Stimulated activated naive CD8-positive, alpha-beta T cell treated with anti-CD3 and anti-CD28 coated beads, Interleukin-15, Interleukin-2, amounts not matched to agents 100 ng/mL and 50 ng/mL, for 24 hours (primary cell): ENCODE data around the gene RRAGC.
"Not testable (repeated sequence)": the region's sequence is repeated elsewhere in the genome, so short reads cannot be mapped to it uniquely, and the experiment has no call there.

Source experiments
- H3K27ac Mint-ChIP-seq: one replicate; pipeline ENCODE4 v1.8.0; 2021; ENCODE audit warnings: mild to moderate bottlenecking, mixed read lengths
- H3K27me3 Mint-ChIP-seq: one replicate; pipeline ENCODE4 v1.8.0; 2021; ENCODE audit warnings: mixed read lengths
- H3K36me3 Mint-ChIP-seq: one replicate; pipeline ENCODE4 v1.8.0; 2021; ENCODE audit warnings: low read depth, mixed read lengths
- H3K4me1 Mint-ChIP-seq: one replicate; pipeline ENCODE4 v1.8.0; 2021; ENCODE audit warnings: low read depth, mixed read lengths
- H3K4me3 Mint-ChIP-seq: one replicate; pipeline ENCODE4 v1.8.0; 2021; ENCODE audit warnings: mild to moderate bottlenecking, mixed read lengths
- H3K9me3 Mint-ChIP-seq: one replicate; pipeline ENCODE4 v1.8.0; 2021; ENCODE audit warnings: mixed read lengths

RRAGC gene

GRCh38 chr1:38872401-38873026, 12.9 kb upstream of the RRAGC start:
- peak overlapping the region; percentile 81 for H3K27ac Mint-ChIP-seq

GRCh38 chr1:38870996-38871395, 11.4 kb upstream of the RRAGC start:
- H3K27ac Mint-ChIP-seq: peak overlapping the region; percentile 55
- H3K4me3 Mint-ChIP-seq: no peak overlapping the region
- H3K36me3 Mint-ChIP-seq: peaks cover 30% of the 10 kb centered on the region
- no peaks in the 10 kb centered on the region for H3K27me3 Mint-ChIP-seq
- peaks cover 31% of the 10 kb centered on the region for H3K4me1 Mint-ChIP-seq
- no peaks in the 10 kb centered on the region for H3K9me3 Mint-ChIP-seq

More at GRCh38 chr1:38872401-38873026, 12.9 kb upstream of the RRAGC start:
- peaks cover 28% of the 10 kb centered on the region for H3K4me1 Mint-ChIP-seq
- H3K36me3 Mint-ChIP-seq: peaks cover 21% of the 10 kb centered on the region
- H3K4me3 Mint-ChIP-seq: peak overlapping the region; percentile 93
- H3K27me3 Mint-ChIP-seq: no peaks in the 10 kb centered on the region
- no peaks in the 10 kb centered on the region for H3K9me3 Mint-ChIP-seq

- Mint-ChIP-seq H3K4me3 (no peak overlapping the region), H3K27ac (no peak overlapping the region), H3K27me3 (no peaks in the 10 kb centered on the region), H3K36me3 (peaks cover 51% of the 10 kb centered on the region), H3K9me3 (no peaks in the 10 kb centered on the region), H3K4me1 (peaks cover 28% of the 10 kb centered on the region)
Observed at GRCh38 chr1:38867208-38867607, 7.6 kb upstream of the RRAGC start.

- Mint-ChIP-seq H3K4me1 (peaks cover 21% of the 10 kb centered on the region), H3K27me3 (no peaks in the 10 kb centered on the region), H3K27ac (no peak overlapping the region), H3K4me3 (no peak overlapping the region), H3K9me3 (no peaks in the 10 kb centered on the region), H3K36me3 (peaks cover 49% of the 10 kb centered on the region)
Observed at GRCh38 chr1:38865112-38865715, 5.6 kb upstream of the RRAGC start.

- peaks cover 38% of the 10 kb centered on the region for H3K36me3 Mint-ChIP-seq
Observed at GRCh38 chr1:38860454-38860795, 853 bp upstream of the RRAGC start.

GRCh38 chr1:38858833-38859560, 575 bp downstream of the RRAGC start:
- H3K4me1 Mint-ChIP-seq: peaks cover 34% of the 10 kb centered on the region
- peaks cover 33% of the 10 kb centered on the region for H3K36me3 Mint-ChIP-seq
- H3K27ac Mint-ChIP-seq: peak overlapping the region; percentile 77
- peak overlapping the region; percentile 93 for H3K4me3 Mint-ChIP-seq
- H3K27me3 Mint-ChIP-seq: no peaks in the 10 kb centered on the region
- no peaks in the 10 kb centered on the region for H3K9me3 Mint-ChIP-seq

More at GRCh38 chr1:38860454-38860795, 853 bp upstream of the RRAGC start:
- Mint-ChIP-seq H3K27ac (peak overlapping the region; percentile 87), H3K4me1 (peaks cover 37% of the 10 kb centered on the region), H3K4me3 (peak overlapping the region; percentile 93), H3K27me3 (no peaks in the 10 kb centered on the region), H3K9me3 (no peaks in the 10 kb centered on the region)

- Mint-ChIP-seq H3K4me3 (peak overlapping the region; percentile 11), H3K36me3 (peaks cover 37% of the 10 kb centered on the region), H3K27ac (peak overlapping the region; percentile 69)
Observed at GRCh38 chr1:38852780-38853179, 6.8 kb downstream of the RRAGC start.

GRCh38 chr1:38848071-38848470, 11.5 kb downstream of the RRAGC start:
- H3K36me3 Mint-ChIP-seq: peaks cover 54% of the 10 kb centered on the region
- H3K27me3 Mint-ChIP-seq: no peaks in the 10 kb centered on the region
- H3K4me1 Mint-ChIP-seq: peaks cover 14% of the 10 kb centered on the region
- no peak overlapping the region for H3K27ac Mint-ChIP-seq
- no peaks in the 10 kb centered on the region for H3K9me3 Mint-ChIP-seq
- no peak overlapping the region for H3K4me3 Mint-ChIP-seq

More at GRCh38 chr1:38852780-38853179, 6.8 kb downstream of the RRAGC start:
- Mint-ChIP-seq H3K27me3 (no peaks in the 10 kb centered on the region), H3K9me3 (no peaks in the 10 kb centered on the region), H3K4me1 (peaks cover 27% of the 10 kb centered on the region)

- no peaks in the 10 kb centered on the region for H3K27me3 Mint-ChIP-seq
- no peaks in the 10 kb centered on the region for H3K9me3 Mint-ChIP-seq
- no peak overlapping the region for H3K27ac Mint-ChIP-seq
- peaks cover 4% of the 10 kb centered on the region for H3K4me1 Mint-ChIP-seq
- H3K36me3 Mint-ChIP-seq: peaks cover 53% of the 10 kb centered on the region
- H3K4me3 Mint-ChIP-seq: no peak overlapping the region
Observed at GRCh38 chr1:38846210-38846609, 13.4 kb downstream of the RRAGC start.

GRCh38 chr1:38845088-38845487, 14.5 kb downstream of the RRAGC start:
- not testable (repeated sequence) for H3K4me1 Mint-ChIP-seq, H3K27me3 Mint-ChIP-seq, H3K4me3 Mint-ChIP-seq, H3K27ac Mint-ChIP-seq, H3K9me3 Mint-ChIP-seq
- peaks cover 53% of the 10 kb centered on the region for H3K36me3 Mint-ChIP-seq

GRCh38 chr1:38840281-38840680, 19.3 kb downstream of the RRAGC start:
- no peak overlapping the region for H3K4me3 Mint-ChIP-seq
- no peak overlapping the region for H3K27ac Mint-ChIP-seq
- H3K36me3 Mint-ChIP-seq: peaks cover 47% of the 10 kb centered on the region
- H3K27me3 Mint-ChIP-seq: no peaks in the 10 kb centered on the region
- H3K9me3 Mint-ChIP-seq: no peaks in the 10 kb centered on the region
- H3K4me1 Mint-ChIP-seq: no peaks in the 10 kb centered on the region

- H3K4me1 Mint-ChIP-seq: no peaks in the 10 kb centered on the region
- H3K9me3 Mint-ChIP-seq: no peaks in the 10 kb centered on the region
- H3K27me3 Mint-ChIP-seq: no peaks in the 10 kb centered on the region
- H3K36me3 Mint-ChIP-seq: peaks cover 38% of the 10 kb centered on the region
- no peak overlapping the region for H3K27ac Mint-ChIP-seq
- H3K4me3 Mint-ChIP-seq: no peak overlapping the region
Observed at GRCh38 chr1:38839363-38839762, 20.2 kb downstream of the RRAGC start.

GRCh38 chr1:38836316-38836715, 23.3 kb downstream of the RRAGC start:
- not testable (repeated sequence) for H3K27me3 Mint-ChIP-seq, H3K9me3 Mint-ChIP-seq, H3K27ac Mint-ChIP-seq, H3K4me1 Mint-ChIP-seq, H3K4me3 Mint-ChIP-seq
- peaks cover 22% of the 10 kb centered on the region for H3K36me3 Mint-ChIP-seq

GRCh38 chr1:38834937-38835827, 24.4 kb downstream of the RRAGC start:
- Mint-ChIP-seq H3K4me1 (no peaks in the 10 kb centered on the region), H3K36me3 (peaks cover 15% of the 10 kb centered on the region), H3K9me3 (no peaks in the 10 kb centered on the region), H3K27ac (no peak overlapping the region), H3K27me3 (peaks cover 12% of the 10 kb centered on the region), H3K4me3 (no peak overlapping the region)
